ENCODE data around the gene UFL1.

DNA sequence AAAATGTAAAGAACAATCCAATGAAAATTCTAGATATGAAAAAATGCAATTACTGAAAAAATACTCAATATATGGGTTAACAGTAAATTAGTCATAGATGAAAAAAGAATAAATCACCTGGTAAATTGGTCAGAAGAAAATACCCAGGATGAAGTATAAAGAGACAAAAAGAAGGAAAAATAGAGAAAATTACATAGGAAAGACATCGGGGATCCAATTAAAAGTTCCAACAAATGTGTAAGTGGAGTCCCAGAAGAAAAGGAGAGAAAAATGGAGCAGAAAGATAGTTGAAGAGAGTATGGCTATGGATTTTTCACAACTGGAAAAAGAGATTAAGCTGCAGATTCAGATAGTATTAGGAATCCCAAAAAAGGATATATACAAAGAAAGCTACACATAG lies 18.7 kb upstream of the UFL1 start:
- no peak for TF ChIP-seq EZH2 (IDR thresholded peaks at IDR 0.05; ENCODE audit: insufficient read depth, poor library complexity, severe bottlenecking)
- no peak for TF ChIP-seq EZH2phosphoT487 (IDR thresholded peaks at IDR 0.05; ENCODE audit: insufficient read depth, low read depth)

Data from GM23248 (cell line).